ENCODE measurements around the gene DLG2. TPM values are rescaled to one million over a fixed set of nuclear protein-coding genes. Genes with fewer than 3 reads are reported as not detected.

Gene DLG2
- total and polyA plus RNA-seq, 12 donors, result 1.0 to 14.8 (median 7.4) TPM

DNA sequence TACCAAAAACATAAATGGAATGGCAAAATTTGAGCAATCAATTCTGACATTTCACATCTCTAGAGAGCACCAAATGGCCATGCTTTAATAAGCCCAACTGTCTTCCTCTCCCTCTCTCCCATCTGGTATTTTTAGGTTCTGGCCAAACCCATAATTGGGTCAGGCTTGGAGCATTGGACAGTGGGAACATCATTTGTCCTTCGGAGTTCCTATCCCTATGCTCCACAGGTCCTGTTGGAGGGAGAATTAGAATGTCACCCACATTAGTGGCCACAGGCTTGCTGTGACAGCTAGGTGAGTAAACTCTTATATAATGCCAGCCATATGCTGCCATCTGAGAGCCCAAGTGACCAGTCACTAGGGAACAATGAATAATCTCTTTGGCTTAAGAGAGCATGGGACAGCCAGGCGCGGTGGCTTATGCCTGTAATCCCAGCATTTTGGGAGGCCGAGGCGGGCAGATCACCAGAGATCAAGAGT, 2090.0 kb downstream of the DLG2 start:
- intact Hi-C loops (cut with DNase I), result no loop called here
- Histone ChIP-seq H3K9me3 (no peaks in the 10 kb centered on the region), H3K4me3 (no peak overlapping the region), H3K4me1 (no peaks in the 10 kb centered on the region), H3K27me3 (no peaks in the 10 kb centered on the region), H3K27ac (no peak overlapping the region), H3K36me3 (no peaks in the 10 kb centered on the region)
- no peak for ATAC-seq
- WGBS, 2 donors, result 79 to 85% methylated on average over 5 of the region's 5 CpGs
- DNase-seq, result no peak
- no peak for TF ChIP-seq CTCF (IDR thresholded peaks at IDR 0.05)

DNA sequence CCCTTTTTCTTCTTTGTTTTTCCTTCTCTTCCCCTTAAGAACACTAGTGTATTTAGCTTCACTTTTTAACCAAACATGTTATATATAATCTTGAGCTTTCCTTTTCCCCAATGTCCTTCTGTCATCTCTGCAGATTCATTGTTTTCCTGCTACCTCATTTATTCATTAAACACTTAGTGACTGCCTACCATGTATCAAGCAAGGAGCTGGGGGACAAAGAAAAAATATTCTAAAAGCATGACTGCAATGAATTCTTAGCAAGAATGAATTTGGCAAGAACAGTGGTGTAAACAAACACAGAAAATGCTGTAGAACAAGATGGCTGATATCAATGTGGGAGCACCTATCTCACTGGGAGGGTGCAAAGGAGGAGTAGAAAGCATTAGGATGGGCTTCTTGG, 2094.0 kb downstream of the DLG2 start:
- no peaks in the 10 kb centered on the region for H3K4me1 ChIP-seq
- H3K9me3 ChIP-seq, result no peaks in the 10 kb centered on the region
- no peaks in the 10 kb centered on the region for H3K27me3 ChIP-seq
- ATAC-seq (no peak), DNase-seq (no peak)
- H3K4me3 ChIP-seq, result no peak overlapping the region
- no peak for TF ChIP-seq CTCF (IDR thresholded peaks at IDR 0.05)
- no peaks in the 10 kb centered on the region for H3K36me3 ChIP-seq
- intact Hi-C loops (cut with DNase I), result no loop called here
- no peak overlapping the region for H3K27ac ChIP-seq

DNA sequence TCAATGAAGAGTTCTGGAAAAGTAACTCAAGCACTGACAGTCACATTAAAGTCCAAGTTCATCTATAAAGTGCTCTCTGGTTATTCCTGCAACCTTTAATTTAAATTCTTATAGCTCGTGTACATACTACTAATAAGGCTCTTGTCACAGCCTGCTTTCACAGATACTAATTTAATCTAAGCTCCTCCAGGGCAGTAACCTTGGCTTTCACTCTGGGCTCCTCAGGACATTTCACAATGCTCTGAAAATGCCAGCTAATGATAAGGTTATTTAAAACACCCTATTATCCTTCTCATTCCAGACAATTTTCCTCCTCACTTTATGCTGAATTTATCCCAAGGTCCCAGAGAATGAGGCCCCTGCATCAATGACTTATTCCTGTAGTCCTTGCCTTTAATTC, 2098.3 kb downstream of the DLG2 start:
- intact Hi-C loops (cut with DNase I), result loop anchor here in 2 of 10 donors (10.0 kb wide), 2 partner anchors 196 to 286 kb away; no protein-coding TSS in a partner anchor
- ATAC-seq, result peak in 1 of 8 donors; percentile 41
- 9 to 25% methylated on average over 1 of the region's 1 CpG for WGBS, 2 donors

DNA sequence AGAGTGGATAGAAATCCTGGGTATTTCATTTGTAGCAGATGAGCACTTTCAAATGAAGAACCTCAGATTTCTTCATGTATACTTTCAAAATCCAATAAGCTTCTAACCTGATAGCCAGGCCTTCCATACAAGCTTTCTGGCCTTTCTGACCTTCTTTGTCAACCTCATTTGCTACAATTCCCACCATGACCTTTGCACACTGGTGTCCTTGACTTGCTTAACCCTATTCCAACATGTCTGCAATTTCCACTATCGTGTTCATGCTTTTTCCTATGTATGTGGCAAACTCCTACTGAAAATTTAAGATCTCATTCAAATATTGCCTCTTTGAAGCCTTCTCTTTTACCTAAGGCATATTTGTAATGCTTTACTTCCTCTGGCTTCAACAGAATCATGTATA, 2098.9 kb downstream of the DLG2 start:
- DNase-seq (no peak), ATAC-seq (no peak)
- Histone ChIP-seq H3K9me3 (no peaks in the 10 kb centered on the region), H3K27me3 (no peaks in the 10 kb centered on the region), H3K27ac (no peak overlapping the region), H3K4me3 (no peak overlapping the region), H3K36me3 (no peaks in the 10 kb centered on the region), H3K4me1 (no peaks in the 10 kb centered on the region)
- 87 to 88% methylated on average over 1 of the region's 1 CpG for WGBS, 2 donors
- intact Hi-C loops (cut with DNase I), result loop anchor here in 2 of 10 donors (10.0 kb wide), 2 partner anchors 197 to 287 kb away; no protein-coding TSS in a partner anchor
- no peak for TF ChIP-seq CTCF (IDR thresholded peaks at IDR 0.05)

More for the DNA sequence above, 2098.3 kb downstream of the DLG2 start:
- Histone ChIP-seq H3K27me3 (no peaks in the 10 kb centered on the region), H3K27ac (no peak overlapping the region), H3K4me3 (no peak overlapping the region), H3K9me3 (no peaks in the 10 kb centered on the region), H3K4me1 (no peaks in the 10 kb centered on the region), H3K36me3 (no peaks in the 10 kb centered on the region)
- no peak for DNase-seq
- no peak for TF ChIP-seq CTCF (IDR thresholded peaks at IDR 0.05)

Data from heart right ventricle (tissue), 16 donors.